DND-41 (cell line): ENCODE measurements around the gene PACRG.

Experiments
- ATAC-seq: fragments of 200-7000 bp; cut with Tn5 transposase; 3 replicates; pipeline ENCODE4 v1.9.1; 2021; ENCODE audit warnings: low read depth; ENCODE audit not compliant: insufficient read depth
- DNase-seq: peaks from one replicate; pipeline ENCODE4 v3.0.0-alpha.2; 2020
- H2AFZ ChIP-seq: 2 replicates; pipeline ENCODE4 v1.6.0; 2012; ENCODE audit warnings: low read depth, low read length
- H3K27ac ChIP-seq: 2 replicates; pipeline ENCODE4 v1.5.1; 2012; ENCODE audit warnings: low read length, inconsistent platforms
- H3K27me3 ChIP-seq: fragments of 200-600 bp; sonication (generic); 2 replicates; pipeline ENCODE4 v1.6.0; 2012; ENCODE audit warnings: low read length, mild to moderate bottlenecking, inconsistent platforms; ENCODE audit not compliant: insufficient read depth, poor library complexity
- H3K36me3 ChIP-seq: 2 replicates; pipeline ENCODE4 v1.5.1; 2012; ENCODE audit warnings: low read length, inconsistent platforms; ENCODE audit not compliant: insufficient read depth
- H3K4me1 ChIP-seq: 2 replicates; pipeline ENCODE4 v1.5.1; 2012; ENCODE audit warnings: mild to moderate bottlenecking, low read length; ENCODE audit not compliant: insufficient read depth
- H3K4me2 ChIP-seq: 2 replicates; pipeline ENCODE4 v1.6.0; 2012; ENCODE audit warnings: mild to moderate bottlenecking, moderate library complexity, low read length, inconsistent platforms; ENCODE audit not compliant: insufficient read depth
- H3K4me3 ChIP-seq, 2 experiments: fragments of 200-600 bp in 1 of 2; shearing (Covaris generic) in 1 of 2; 2 replicates each; pipeline ENCODE4 v1.5.1; 2012 to 2016; ENCODE audit warnings: inconsistent platforms in 2 of 2, low read length in 2 of 2, mild to moderate bottlenecking in 2 of 2, low read depth in 1 of 2, moderate library complexity in 1 of 2
- H3K79me2 ChIP-seq: 2 replicates; pipeline ENCODE4 v1.6.0; 2012; ENCODE audit warnings: low read length, inconsistent platforms; ENCODE audit not compliant: insufficient read depth
- H3K9ac ChIP-seq: 2 replicates; pipeline ENCODE4 v1.6.0; 2012; ENCODE audit warnings: low read depth, mild to moderate bottlenecking, inconsistent platforms, low read length, moderate library complexity
- H3K9me3 ChIP-seq: 2 replicates; pipeline ENCODE4 v1.5.1; 2012; ENCODE audit warnings: low read length, moderate library complexity, mild to moderate bottlenecking, inconsistent platforms; ENCODE audit not compliant: insufficient read depth, severe bottlenecking
- H4K20me1 ChIP-seq: 2 replicates; pipeline ENCODE4 v1.6.0; 2012; ENCODE audit warnings: low read length; ENCODE audit not compliant: insufficient read depth
- CTCF ChIP-seq: IDR thresholded peaks from 2 replicates; pipeline ENCODE4 v1.5.1; 2012; ENCODE audit warnings: borderline replicate concordance, low read length, moderate library complexity, mild to moderate bottlenecking; ENCODE audit not compliant: poor library complexity, severe bottlenecking; ENCODE audit errors: extremely low read depth
- EZH2 ChIP-seq: IDR thresholded peaks from 3 replicates; pipeline ENCODE4 v1.6.1; 2012; ENCODE audit warnings: borderline replicate concordance, low read depth, mild to moderate bottlenecking, moderate library complexity, low read length, inconsistent platforms; ENCODE audit not compliant: severe bottlenecking

PACRG gene

GRCh38 chr6:162941128-162941527, 213.4 kb downstream of the PACRG start:
- DNase-seq (no peak), ATAC-seq (no peak)
- TF ChIP-seq CTCF (no peak), EZH2 (no peak)

GRCh38 chr6:162942866-162943265, 215.1 kb downstream of the PACRG start:
- H3K4me2 ChIP-seq: no peak overlapping the region
- no peak overlapping the region for H3K27ac ChIP-seq
- TF ChIP-seq CTCF (no peak), EZH2 (no peak)
- peaks cover 7% of the 10 kb centered on the region for H3K9me3 ChIP-seq
- ATAC-seq: no peak
- H3K9ac ChIP-seq: no peak overlapping the region
- no peaks in the 10 kb centered on the region for H3K27me3 ChIP-seq
- no peaks in the 10 kb centered on the region for H3K79me2 ChIP-seq
- no peak for DNase-seq
- no peaks in the 10 kb centered on the region for H3K36me3 ChIP-seq
- no peak overlapping the region for H2AFZ ChIP-seq
- no peaks in the 10 kb centered on the region for H4K20me1 ChIP-seq
- H3K4me1 ChIP-seq: no peaks in the 10 kb centered on the region
- no peak overlapping the region for H3K4me3 ChIP-seq

More at GRCh38 chr6:162941128-162941527, 213.4 kb downstream of the PACRG start:
- Histone ChIP-seq H3K79me2 (no peaks in the 10 kb centered on the region), H2AFZ (no peak overlapping the region), H3K27ac (no peak overlapping the region), H3K9me3 (peaks cover 7% of the 10 kb centered on the region), H3K4me1 (no peaks in the 10 kb centered on the region), H3K36me3 (no peaks in the 10 kb centered on the region), H3K4me3 (no peak overlapping the region), H4K20me1 (no peaks in the 10 kb centered on the region), H3K27me3 (no peaks in the 10 kb centered on the region), H3K9ac (no peak overlapping the region), H3K4me2 (no peak overlapping the region)

- peaks cover 7% of the 10 kb centered on the region for H3K9me3 ChIP-seq
- H3K4me2 ChIP-seq: no peak overlapping the region
- DNase-seq: no peak
- H3K79me2 ChIP-seq: no peaks in the 10 kb centered on the region
- no peak for ATAC-seq
- no peaks in the 10 kb centered on the region for H4K20me1 ChIP-seq
- no peak overlapping the region for H3K4me3 ChIP-seq
- H3K4me1 ChIP-seq: no peaks in the 10 kb centered on the region
- no peak overlapping the region for H2AFZ ChIP-seq
- no peak overlapping the region for H3K27ac ChIP-seq
- H3K27me3 ChIP-seq: no peaks in the 10 kb centered on the region
- TF ChIP-seq EZH2: no peak
- TF ChIP-seq CTCF: no peak
- H3K9ac ChIP-seq: no peak overlapping the region
- no peaks in the 10 kb centered on the region for H3K36me3 ChIP-seq
Measured at GRCh38 chr6:162943369-162943768, 215.6 kb downstream of the PACRG start.
